GM12874 (cell line): Measurements from ENCODE around the gene ADISSP.

Source experiments
- TF ChIP-seq, protein P1 (sequence below): IDR thresholded peaks from 2 replicates; pipeline ENCODE4 v1.5.1; 2011; ENCODE audit warnings: low read depth, mild to moderate bottlenecking, control low read depth, low read length, moderate library complexity; ENCODE audit not compliant: insufficient read depth

ADISSP gene

DNA sequence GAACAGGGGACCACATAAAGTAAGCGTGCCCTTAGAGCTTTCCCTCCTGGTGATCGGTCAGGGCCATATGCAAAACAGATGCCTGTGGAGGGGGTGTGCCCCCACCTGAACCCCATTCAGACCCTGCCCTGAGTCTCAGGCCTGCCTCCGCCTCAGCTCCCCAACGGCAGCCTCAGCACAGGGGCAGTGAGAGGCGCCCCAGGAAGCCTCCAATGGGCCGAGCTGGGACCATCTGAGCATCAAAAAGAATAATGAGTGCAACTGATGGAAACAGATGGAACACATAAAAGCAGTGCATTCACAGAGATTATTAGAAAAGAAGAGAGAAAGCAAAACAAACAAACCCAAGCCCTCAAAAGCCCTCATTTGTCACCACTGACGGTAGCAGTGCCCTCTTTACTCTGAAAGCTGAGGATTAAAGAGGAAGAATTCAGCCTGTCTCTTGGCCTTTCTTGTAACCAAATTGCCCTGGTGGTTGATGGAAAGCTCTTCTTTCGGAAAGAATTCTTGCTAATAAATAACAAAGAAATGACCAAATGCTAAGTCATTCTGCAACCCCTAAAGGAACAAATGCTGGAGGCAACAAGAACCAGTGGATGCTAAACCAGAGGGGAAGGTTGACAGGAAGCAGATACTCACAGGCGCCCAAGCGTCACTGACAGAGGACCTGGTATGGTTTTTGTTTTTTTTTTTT lies 6.8 kb downstream of the ADISSP start:
- TF ChIP-seq, protein P1, sequence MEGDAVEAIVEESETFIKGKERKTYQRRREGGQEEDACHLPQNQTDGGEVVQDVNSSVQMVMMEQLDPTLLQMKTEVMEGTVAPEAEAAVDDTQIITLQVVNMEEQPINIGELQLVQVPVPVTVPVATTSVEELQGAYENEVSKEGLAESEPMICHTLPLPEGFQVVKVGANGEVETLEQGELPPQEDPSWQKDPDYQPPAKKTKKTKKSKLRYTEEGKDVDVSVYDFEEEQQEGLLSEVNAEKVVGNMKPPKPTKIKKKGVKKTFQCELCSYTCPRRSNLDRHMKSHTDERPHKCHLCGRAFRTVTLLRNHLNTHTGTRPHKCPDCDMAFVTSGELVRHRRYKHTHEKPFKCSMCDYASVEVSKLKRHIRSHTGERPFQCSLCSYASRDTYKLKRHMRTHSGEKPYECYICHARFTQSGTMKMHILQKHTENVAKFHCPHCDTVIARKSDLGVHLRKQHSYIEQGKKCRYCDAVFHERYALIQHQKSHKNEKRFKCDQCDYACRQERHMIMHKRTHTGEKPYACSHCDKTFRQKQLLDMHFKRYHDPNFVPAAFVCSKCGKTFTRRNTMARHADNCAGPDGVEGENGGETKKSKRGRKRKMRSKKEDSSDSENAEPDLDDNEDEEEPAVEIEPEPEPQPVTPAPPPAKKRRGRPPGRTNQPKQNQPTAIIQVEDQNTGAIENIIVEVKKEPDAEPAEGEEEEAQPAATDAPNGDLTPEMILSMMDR, result no peak

- TF ChIP-seq, protein P1, result no peak
Measured at GRCh38 chr20:3759884-3760283, 7.7 kb downstream of the ADISSP start.

GRCh38 chr20:3759316-3759823 lies 8.2 kb downstream of the ADISSP start:
- TF ChIP-seq, protein P1, result no peak

DNA sequence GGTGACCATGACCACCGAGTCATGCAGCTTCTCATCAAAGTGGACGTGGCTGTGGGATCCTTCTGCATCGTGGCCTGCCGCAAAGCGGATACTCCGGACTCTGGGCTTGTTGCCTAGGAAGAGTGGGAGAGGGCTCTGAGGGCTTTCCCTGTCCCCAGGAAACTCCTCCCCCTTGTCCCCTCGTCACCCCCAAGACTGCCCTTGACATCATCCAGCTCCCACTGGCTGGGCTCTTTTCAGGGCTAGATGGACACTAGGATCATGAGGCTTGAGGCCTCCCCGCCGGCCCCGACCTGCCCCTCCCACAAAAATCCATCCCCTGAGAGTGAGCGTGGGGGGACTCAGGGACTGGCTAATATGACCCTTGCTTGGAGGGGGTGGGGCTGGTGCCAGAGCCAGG lies 9.0 kb downstream of the ADISSP start:
- TF ChIP-seq, protein P1, result no peak

DNA sequence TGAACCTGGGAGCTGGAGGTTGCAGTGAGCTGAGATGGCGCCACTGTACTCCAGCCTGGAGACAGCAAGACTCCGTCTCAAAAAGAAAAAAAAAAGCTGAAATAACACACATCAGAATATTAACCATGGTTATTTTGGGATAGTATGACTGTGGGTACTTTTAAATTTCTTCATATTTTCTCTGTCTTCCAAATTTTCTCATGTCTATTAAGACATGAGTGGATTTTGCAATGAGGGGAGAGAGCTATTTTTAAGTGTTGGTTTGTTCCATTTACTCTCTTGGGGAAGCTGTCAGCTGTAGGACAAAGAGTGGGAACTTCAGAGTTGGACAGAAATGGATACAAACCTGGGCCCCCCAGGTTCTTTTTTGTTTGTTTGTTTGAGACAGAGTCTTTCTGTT lies 10.3 kb downstream of the ADISSP start:
- TF ChIP-seq, protein P1, result no peak

- TF ChIP-seq, protein P1, result no peak
Measured at GRCh38 chr20:3755814-3756480, 11.6 kb downstream of the ADISSP start.

GRCh38 chr20:3755269-3755668 lies 12.3 kb downstream of the ADISSP start:
- TF ChIP-seq, protein P1, result no peak
